ENCODE results near the gene VSX2.

VSX2 gene

GRCh38 chr14:74221741-74222140, 17.5 kb upstream of the VSX2 start:
- DNase-seq (ENCODE audit: low read depth in 2 of 2, low spot score in 1 of 2), result no peak

DNA sequence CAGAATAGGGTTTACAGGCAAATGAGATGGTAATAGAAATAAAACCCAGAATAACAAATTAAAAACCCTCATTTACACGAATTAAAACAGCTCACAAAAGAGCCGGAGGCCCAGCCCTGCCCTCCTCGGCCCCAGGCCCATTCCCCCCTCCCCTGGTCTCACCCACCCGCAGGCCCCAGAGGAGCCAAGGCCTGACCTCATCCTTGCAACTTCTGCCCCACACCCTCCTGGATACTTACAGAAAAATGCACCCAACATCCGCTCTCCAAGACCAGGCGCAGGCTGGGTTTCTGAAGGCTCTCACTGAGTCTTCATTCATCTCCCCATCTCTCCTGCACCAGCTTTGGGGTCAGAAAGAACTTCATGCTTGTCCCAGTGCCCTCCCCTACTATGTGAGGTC, 16.2 kb upstream of the VSX2 start:
- no peak for DNase-seq (ENCODE audit: low read depth in 2 of 2, low spot score in 1 of 2)

DNA sequence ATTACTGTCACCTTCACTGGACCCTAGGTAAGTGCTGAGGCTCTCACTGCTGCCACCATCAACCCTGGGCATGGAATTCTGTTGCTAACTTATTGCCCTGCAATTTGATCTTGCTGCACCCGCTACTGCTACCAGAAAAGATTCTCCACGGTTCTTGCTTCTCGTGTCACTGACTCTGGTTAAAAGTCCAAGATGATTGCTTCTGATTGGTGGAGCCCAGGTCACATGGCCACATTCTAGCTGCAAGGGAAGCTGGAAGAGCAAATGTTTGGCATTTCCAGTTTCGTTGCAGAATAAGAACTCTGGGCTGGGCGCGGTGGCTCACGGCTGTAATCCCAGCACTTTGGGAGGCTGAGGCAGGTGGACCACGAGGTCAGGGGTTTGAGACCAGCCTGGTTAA, 7.5 kb upstream of the VSX2 start:
- DNase-seq (ENCODE audit: low read depth in 2 of 2, low spot score in 1 of 2), result no peak

DNA sequence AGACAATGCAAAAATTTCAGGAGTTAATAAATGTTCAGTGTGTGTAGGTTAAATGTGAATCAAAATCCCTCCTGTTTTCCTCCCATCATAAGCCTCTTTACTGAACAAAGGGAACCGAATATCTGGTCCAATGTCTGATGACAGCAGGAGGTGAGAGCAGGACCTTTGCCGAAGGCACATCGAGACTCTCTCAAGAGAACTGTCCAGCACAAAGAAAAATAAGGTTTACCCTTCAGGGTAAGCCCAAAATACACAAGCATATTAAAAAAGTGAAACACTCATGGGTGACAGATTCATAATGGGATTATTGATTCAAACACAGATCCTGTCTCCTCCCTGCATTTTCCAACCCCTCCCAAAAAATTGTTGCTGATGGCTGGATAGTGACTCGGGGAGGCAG, 4.2 kb upstream of the VSX2 start:
- no peak for DNase-seq (ENCODE audit: low read depth in 2 of 2, low spot score in 1 of 2)

GRCh38 chr14:74237441-74237840, 1.8 kb upstream of the VSX2 start:
- DNase-seq (ENCODE audit: low read depth in 2 of 2, low spot score in 1 of 2), result no peak

GRCh38 chr14:74239848-74240793, 872 bp downstream of the VSX2 start:
- no peak for DNase-seq (ENCODE audit: low read depth in 2 of 2, low spot score in 1 of 2)

- DNase-seq (ENCODE audit: low read depth in 2 of 2, low spot score in 1 of 2), result no peak
These were observed 1.8 kb downstream of the VSX2 start for GRCh38 chr14:74240794-74241651.

GRCh38 chr14:74241652-74242017, 2.4 kb downstream of the VSX2 start:
- no peak for DNase-seq (ENCODE audit: low read depth in 2 of 2, low spot score in 1 of 2)

DNA sequence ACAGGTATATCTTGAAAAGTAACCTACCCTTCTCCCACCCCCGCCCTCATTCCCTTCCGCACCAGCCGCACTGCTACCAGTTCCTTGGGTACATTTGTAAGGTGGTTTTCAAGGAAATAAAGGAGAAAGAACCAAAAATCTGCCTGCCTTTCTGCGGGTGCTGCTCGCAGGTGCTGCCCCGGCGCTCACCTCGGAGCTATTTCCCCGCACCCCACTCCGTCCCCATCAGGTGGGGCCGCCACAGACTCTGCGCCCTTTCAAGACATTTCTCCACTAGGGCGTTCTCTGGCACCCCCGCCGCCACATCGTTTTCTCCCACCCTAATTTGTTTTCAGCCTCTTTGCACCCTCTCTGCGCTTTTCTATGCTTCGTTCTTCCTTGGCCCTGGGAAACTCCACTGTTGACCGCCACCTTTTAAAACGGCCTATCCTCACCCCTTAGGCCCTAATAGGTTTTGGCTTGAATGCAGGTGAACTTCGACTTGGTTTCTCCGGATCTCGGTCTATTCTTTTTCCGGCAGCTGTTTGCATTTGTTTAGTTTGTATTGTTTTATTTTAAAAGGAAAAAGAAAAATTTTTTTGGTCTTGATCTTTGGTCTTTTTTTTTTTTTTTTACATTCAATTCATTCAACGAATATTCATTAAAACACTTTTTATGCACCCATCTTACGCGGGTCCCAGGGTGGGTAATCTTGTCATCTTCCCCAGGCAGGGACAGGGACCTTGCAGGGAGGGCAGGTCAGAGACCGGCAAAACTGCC, 3.0 kb downstream of the VSX2 start:
- DNase-seq (ENCODE audit: low read depth in 2 of 2, low spot score in 1 of 2), result no peak

- no peak for DNase-seq (ENCODE audit: low read depth in 2 of 2, low spot score in 1 of 2)
These were observed 3.5 kb downstream of the VSX2 start for GRCh38 chr14:74242780-74243042.

GRCh38 chr14:74243051-74243450, 3.8 kb downstream of the VSX2 start:
- DNase-seq (ENCODE audit: low read depth in 2 of 2, low spot score in 1 of 2), result no peak

GRCh38 chr14:74244115-74244514, 4.9 kb downstream of the VSX2 start:
- no peak for DNase-seq (ENCODE audit: low read depth in 2 of 2, low spot score in 1 of 2)

GRCh38 chr14:74245292-74245691, 6.0 kb downstream of the VSX2 start:
- no peak for DNase-seq (ENCODE audit: low read depth in 2 of 2, low spot score in 1 of 2)

- no peak for DNase-seq (ENCODE audit: low read depth in 2 of 2, low spot score in 1 of 2)
These were observed 7.3 kb downstream of the VSX2 start for GRCh38 chr14:74246542-74246941.

- DNase-seq (ENCODE audit: low read depth in 2 of 2, low spot score in 1 of 2), result no peak
These were observed 8.8 kb downstream of the VSX2 start for GRCh38 chr14:74248017-74248416.

- DNase-seq (ENCODE audit: low read depth in 2 of 2, low spot score in 1 of 2), result no peak
These were observed 10.5 kb downstream of the VSX2 start for GRCh38 chr14:74249433-74250375.

DNA sequence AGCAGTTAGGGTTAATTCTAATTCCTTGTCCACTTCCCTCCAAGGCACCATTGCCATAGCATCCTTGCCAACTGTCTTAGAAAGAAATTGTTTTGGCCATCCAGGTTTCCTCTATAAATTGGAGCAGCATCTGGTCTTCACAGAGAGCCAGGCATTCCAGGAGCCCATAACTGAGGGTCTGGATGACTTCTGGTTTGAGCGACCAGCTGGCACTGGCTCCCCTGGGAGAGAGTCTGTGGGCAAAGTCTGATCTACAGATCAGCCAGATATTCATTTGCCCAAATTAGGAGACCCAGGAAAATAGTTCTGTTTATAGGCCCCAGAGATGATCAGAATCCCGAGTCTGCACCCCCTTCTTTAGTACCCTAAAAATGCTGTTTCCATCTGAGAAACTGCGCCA, 16.0 kb downstream of the VSX2 start:
- DNase-seq (ENCODE audit: low read depth in 2 of 2, low spot score in 1 of 2), result no peak

DNA sequence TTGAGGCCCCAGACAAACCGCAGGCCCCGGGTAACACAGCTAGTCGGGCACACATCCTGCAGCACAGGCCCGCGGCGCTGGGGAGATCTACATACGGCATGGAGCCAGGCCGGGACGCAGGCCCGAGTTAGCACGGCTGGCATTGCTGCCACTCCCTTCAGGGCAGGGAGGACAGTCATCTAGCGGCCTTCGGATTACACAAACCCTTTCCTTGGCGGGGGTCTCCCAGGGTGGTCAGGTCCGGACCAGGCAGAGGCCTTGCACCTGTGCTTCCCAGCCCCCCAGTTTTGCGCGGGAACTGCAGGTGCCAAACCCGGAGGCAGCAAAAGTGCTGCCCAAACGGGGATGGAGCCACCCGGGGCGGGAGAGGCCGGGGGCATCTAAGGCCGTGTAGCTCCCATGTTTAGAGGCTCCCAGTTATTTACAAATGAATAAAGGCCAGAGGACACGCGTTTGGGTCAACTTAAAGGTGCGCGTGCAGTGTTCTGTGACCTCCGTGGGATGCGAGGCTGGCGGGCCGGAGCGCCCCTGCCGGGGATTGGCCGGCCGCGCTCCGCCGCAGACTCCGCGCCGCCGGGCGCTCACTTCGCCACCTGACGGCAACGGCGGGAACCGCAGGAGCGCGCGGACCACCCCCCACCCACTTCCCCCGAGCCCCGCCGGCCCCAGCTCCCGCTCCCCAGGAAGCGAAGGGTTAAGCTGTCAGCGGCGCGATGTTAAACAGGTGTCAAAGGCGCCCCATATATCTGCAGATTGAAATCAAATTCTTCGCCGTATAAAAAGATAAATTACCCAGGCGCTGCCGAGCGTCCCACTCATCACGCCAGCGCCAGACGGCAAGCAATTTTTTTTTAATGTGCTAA, 18.1 kb downstream of the VSX2 start:
- peak in 1 of 2 donors; percentile 37 for DNase-seq (ENCODE audit: low read depth in 2 of 2, low spot score in 1 of 2)

DNA sequence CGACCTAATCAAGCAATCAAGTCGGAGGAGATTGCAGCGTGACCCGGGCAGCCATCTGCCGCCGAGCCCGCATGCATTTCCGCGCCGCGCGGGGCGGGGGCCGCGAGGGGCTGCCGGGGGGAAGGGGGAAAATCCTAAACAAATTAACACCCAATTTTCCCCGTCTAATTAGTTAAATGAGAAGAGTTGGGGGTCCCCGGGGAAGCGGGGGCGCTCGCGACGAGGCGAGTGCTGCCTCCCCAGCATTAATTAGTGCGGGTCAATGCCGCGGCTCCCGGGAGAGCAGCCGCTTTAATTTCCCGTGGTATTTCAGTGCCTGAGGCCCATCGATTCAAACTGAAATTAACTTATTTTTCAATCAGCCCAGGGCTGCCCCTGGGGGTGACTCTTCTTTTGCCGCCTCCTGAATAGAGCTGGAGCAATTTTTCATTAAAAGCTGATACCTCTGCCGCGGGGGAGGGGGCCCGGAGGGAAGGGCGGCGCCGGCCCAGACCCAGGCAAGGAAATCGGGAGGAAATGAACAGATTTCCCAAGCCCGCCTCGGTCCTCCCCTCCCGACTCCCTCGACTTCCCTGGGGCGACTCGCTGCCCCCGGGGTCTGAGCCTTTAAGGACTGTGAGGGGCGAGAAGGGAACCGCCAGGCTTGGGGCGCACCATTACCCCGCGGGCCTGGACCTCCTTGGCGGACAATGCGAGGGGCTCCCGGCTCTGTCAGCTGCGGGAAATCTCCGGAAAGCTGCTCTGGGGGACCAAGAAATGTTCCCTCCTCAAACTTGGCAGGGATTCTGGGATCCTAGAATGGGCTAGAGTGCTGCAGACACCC, 18.9 kb downstream of the VSX2 start:
- no peak for DNase-seq (ENCODE audit: low read depth in 2 of 2, low spot score in 1 of 2)
